A549 treated with DMSO at 1 μM for 4 hours (cell line): ENCODE data around the gene SNX25. TPM values are rescaled to one million over a fixed set of nuclear protein-coding genes. Genes with fewer than 3 reads are reported as not detected.

Source experiments
- total RNA-seq: library from RNA; stranded (reverse); fragments of 200-300 nt; extraction: Qiagen RNA extraction; gene quantifications from 5 replicates; pipeline ENCODE4 v1.2.3, GENCODE V29; 2022; ENCODE audit warnings: low read depth

Gene SNX25
- total RNA-seq, result 7.3 to 9.2 TPM (median 8.6 TPM) in 5 replicates

GRCh38 chr4:185209031-185209851, at the start of gene SNX25:
SNX25 (plus strand) TSS chr4:185209598; CDS start chr4:185209827, 229 bp downstream.

GRCh38 chr4:185203486-185204237, 5.7 kb upstream of the SNX25 start, which contains the start of gene CFAP97:
CFAP97 (minus strand) TSS chr4:185204000; CDS start chr4:185191196, 12,804 bp downstream.

GRCh38 chr4:185395238-185395955, 186.0 kb downstream of the SNX25 start, which contains the start of gene LRP2BP:
LRP2BP (minus strand) TSS chr4:185395924; CDS start chr4:185378186, 17,738 bp downstream.

GRCh38 chr4:185396724-185397385, 187.5 kb downstream of the SNX25 start, which contains the start of gene ANKRD37:
ANKRD37 (plus strand) TSS chr4:185396841; CDS start chr4:185396924, 83 bp downstream.

Other genes starting within 250 kb of the SNX25 start
- not detected in 5 replicates for gene HELT, start 191.1 kb upstream of the SNX25 start, total RNA-seq
- 12.1 to 15.6 TPM (median 14.2 TPM) in 5 replicates for gene SLC25A4, start 66.3 kb upstream of the SNX25 start, total RNA-seq
- gene CFAP97, start 5.6 kb upstream of the SNX25 start, total RNA-seq, result 11.2 to 16.9 TPM (median 14.0 TPM) in 5 replicates
- 0.09 to 0.15 TPM (median 0.11 TPM) in 5 replicates for gene LRP2BP, start 186.3 kb downstream of the SNX25 start, total RNA-seq
- gene ANKRD37, start 187.2 kb downstream of the SNX25 start, total RNA-seq, result 2.3 to 3.8 TPM (median 3.6 TPM) in 5 replicates
- 12.6 to 14.7 TPM (median 13.9 TPM) in 5 replicates for gene UFSP2, start 216.4 kb downstream of the SNX25 start, total RNA-seq